Activated CD4-positive, alpha-beta memory T cell treated with anti-CD3 and anti-CD28 coated beads for 36 hours (primary cell): ENCODE data around the gene MKI67. TPM values are rescaled to one million over a fixed set of nuclear protein-coding genes. Genes with fewer than 3 reads are reported as not detected.
A peak's percentile ranks its signal among the peaks of the same experiment; 100 is the strongest.

Experiments
- CTCF ChIA-PET: fragments of 350-600 bp; sonication (Branson Sonifier 250); formaldehyde crosslinking; loops from one replicate; lab custom pipeline; 2021; ENCODE audit warnings: antibody characterized with exemption, inconsistent platforms; lab: Charles Lee
- POLR2A ChIA-PET: fragments of 350-600 bp; sonication (Branson Sonifier 250); formaldehyde crosslinking; loops from one replicate; lab custom pipeline; 2021; ENCODE audit warnings: antibody characterized with exemption; lab: Charles Lee
- DNase-seq: peaks from one replicate; pipeline ENCODE4 v3.0.0-alpha.2; 2020
- H3K27ac Mint-ChIP-seq: one replicate; pipeline ENCODE4 v1.8.0; 2021; ENCODE audit warnings: mixed read lengths
- H3K27me3 Mint-ChIP-seq: one replicate; pipeline ENCODE4 v1.8.0; 2021; ENCODE audit warnings: mixed read lengths
- H3K36me3 Mint-ChIP-seq: one replicate; pipeline ENCODE4 v1.8.0; 2021; ENCODE audit warnings: mixed read lengths
- H3K4me1 Mint-ChIP-seq: one replicate; pipeline ENCODE4 v1.8.0; 2021; ENCODE audit warnings: low read depth, mixed read lengths
- H3K4me3 Mint-ChIP-seq: one replicate; pipeline ENCODE4 v1.8.0; 2021; ENCODE audit warnings: mild to moderate bottlenecking, mixed read lengths
- H3K9me3 Mint-ChIP-seq: one replicate; pipeline ENCODE4 v1.8.0; 2021; ENCODE audit warnings: mixed read lengths
- intact Hi-C: fragments of 100-400 bp; cut with micrococcal nuclease; formaldehyde crosslinking; loops from one replicate; pipeline ENCODE4 v1.15.1; 2023
- total RNA-seq, 2 experiments: library from RNA; stranded (reverse); gene quantifications; one replicate each; pipeline ENCODE4 v1.2.3, GENCODE V29; 2021

MKI67 gene
- total RNA-seq, 2 experiments from 2014 or later: 223 to 241 TPM

GRCh38 chr10:128062881-128063563, 63.2 kb downstream of the MKI67 start:
- H3K4me3 Mint-ChIP-seq: peak overlapping the region; percentile 51
- H3K27ac Mint-ChIP-seq: peak overlapping the region; percentile 96
- peak; percentile 72 for DNase-seq
- intact Hi-C loops: no loop called here
- H3K27me3 Mint-ChIP-seq: no peaks in the 10 kb centered on the region
- H3K9me3 Mint-ChIP-seq: peaks cover 3% of the 10 kb centered on the region
- CTCF ChIA-PET: interaction anchor here (0.9 to 8.5 kb wide), 10 partner anchors 14 to 156 kb away, joined by 3 to 83 read pairs (median 8); partner anchors contain the start of gene PTPRE
- POLR2A ChIA-PET: interaction anchor here (0.6 to 5.6 kb wide), 6 partner anchors 10 to 810 kb away, joined by 3 to 135 read pairs (median 4); partner anchors contain the start of gene MKI67
- H3K4me1 Mint-ChIP-seq: peaks cover 61% of the 10 kb centered on the region
- peaks cover 66% of the 10 kb centered on the region for H3K36me3 Mint-ChIP-seq

DNA sequence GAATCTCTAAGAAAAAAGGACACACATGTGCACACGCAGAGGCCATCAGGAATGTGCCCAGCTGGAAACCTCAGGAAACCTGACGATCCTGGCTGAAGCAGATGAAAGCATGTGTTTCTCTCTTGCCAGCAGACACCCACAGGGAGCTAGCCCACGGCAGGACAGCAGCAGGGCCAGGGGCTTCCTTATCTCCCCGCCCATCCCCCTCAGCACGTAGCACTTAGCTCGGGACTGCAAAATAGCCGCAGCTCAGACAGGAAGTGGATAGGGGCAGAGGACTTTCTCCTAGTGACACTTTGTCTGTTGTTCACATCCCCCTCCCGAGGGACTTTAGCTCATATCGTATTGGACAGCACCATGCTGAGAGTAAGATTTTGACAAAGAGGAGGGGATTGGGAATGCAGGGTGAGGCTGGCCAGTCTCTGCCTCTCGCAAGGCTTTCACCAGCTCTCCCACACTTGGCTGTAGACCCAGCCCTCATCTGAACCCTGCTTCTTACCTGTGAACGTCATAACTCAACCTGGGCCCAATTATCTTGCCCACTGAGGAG, 63.8 kb downstream of the MKI67 start:
- peaks cover 65% of the 10 kb centered on the region for H3K4me1 Mint-ChIP-seq

DNA sequence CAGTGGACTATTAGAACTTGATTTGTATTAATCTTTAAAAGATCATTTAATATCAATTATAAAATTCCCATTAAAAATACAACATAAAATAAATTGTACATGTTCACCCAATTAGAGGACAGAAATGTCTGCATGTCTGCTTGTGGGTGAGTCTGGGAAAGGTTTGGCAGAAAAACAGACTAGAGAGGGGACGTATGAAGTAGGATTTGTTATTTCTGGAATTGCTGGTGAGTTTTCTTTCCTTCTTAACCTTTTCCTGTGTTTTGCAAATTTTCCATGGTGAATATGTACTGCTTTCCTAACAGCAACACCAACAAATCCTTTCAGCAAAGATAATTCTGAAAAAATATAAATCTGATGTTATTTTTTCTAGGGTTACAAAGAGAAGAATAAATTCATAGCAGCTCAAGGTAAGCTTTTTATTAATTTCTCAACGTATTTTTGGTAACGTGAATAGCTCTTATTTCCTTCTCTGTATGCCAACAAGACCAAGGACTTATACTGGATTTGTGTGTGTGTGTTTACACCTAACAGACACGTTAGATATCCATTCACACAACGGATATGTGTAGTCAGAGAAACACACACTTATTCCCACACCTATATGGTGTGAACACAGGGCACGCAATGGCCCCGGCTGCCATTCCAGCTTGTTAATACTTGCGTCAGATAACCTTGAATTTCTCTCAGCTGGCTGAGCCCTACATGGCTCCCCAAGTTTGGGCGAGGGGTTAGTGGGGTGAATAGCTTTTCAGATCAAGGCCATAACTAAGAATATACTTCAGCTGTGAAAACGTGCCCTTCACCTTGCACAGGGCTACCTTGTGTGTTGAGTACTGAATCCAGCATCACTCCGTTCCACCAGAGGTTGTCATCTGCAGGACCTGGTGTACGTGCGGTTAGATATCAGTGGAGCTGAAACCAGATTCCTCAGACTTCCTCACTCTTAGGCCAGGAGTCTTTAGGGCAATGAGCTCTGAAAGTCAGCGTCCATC, 64.6 kb downstream of the MKI67 start:
- no peaks in the 10 kb centered on the region for H3K9me3 Mint-ChIP-seq
- peak overlapping the region; percentile 96 for H3K27ac Mint-ChIP-seq
- H3K4me1 Mint-ChIP-seq: peaks cover 58% of the 10 kb centered on the region
- ChIA-PET CTCF (interaction anchor here (0.7 to 8.5 kb wide), 8 partner anchors 9 to 155 kb away, joined by 3 to 83 read pairs (median 8); partner anchors contain the start of gene PTPRE), POLR2A (interaction anchor here (1.2 to 5.6 kb wide), 4 partner anchors 9 to 70 kb away, joined by 5 to 135 read pairs (median 12); no protein-coding TSS in a partner anchor)
- DNase-seq: no peak
- intact Hi-C loops: no loop called here
- no peak overlapping the region for H3K4me3 Mint-ChIP-seq
- H3K27me3 Mint-ChIP-seq: no peaks in the 10 kb centered on the region
- peaks cover 58% of the 10 kb centered on the region for H3K36me3 Mint-ChIP-seq

More for the DNA sequence above, 63.8 kb downstream of the MKI67 start:
- peaks cover 65% of the 10 kb centered on the region for H3K36me3 Mint-ChIP-seq
- DNase-seq: peak; percentile 32
- ChIA-PET POLR2A (interaction anchor here (0.6 to 5.6 kb wide), 5 partner anchors 10 to 810 kb away, joined by 3 to 135 read pairs (median 6); no protein-coding TSS in a partner anchor), CTCF (interaction anchor here (0.7 to 8.5 kb wide), 7 partner anchors 10 to 156 kb away, joined by 3 to 83 read pairs (median 11); partner anchors contain the start of gene PTPRE)
- peak overlapping the region; percentile 96 for H3K27ac Mint-ChIP-seq
- H3K27me3 Mint-ChIP-seq: no peaks in the 10 kb centered on the region
- intact Hi-C loops: no loop called here
- H3K4me3 Mint-ChIP-seq: peak overlapping the region; percentile 51
- H3K9me3 Mint-ChIP-seq: peaks cover 3% of the 10 kb centered on the region

- intact Hi-C loops: no loop called here
- H3K27ac Mint-ChIP-seq: no peak overlapping the region
- H3K4me1 Mint-ChIP-seq: peaks cover 48% of the 10 kb centered on the region
- POLR2A ChIA-PET: interaction anchor here (1.4 to 5.6 kb wide), 3 partner anchors 8 to 13 kb away, joined by 5 to 135 read pairs (median 5); no protein-coding TSS in a partner anchor
- H3K36me3 Mint-ChIP-seq: peaks cover 54% of the 10 kb centered on the region
- no peaks in the 10 kb centered on the region for H3K27me3 Mint-ChIP-seq
- H3K4me3 Mint-ChIP-seq: no peak overlapping the region
- DNase-seq: no peak
- CTCF ChIA-PET: interaction anchor here (1.2 to 8.5 kb wide), 3 partner anchors 25 to 90 kb away, joined by 3 to 83 read pairs (median 5); no protein-coding TSS in a partner anchor
- no peaks in the 10 kb centered on the region for H3K9me3 Mint-ChIP-seq
Measured at GRCh38 chr10:128060341-128061250, 65.6 kb downstream of the MKI67 start.

- intact Hi-C loops: no loop called here
- peaks cover 41% of the 10 kb centered on the region for H3K4me1 Mint-ChIP-seq
- CTCF ChIA-PET: interaction anchor here (8.5 kb wide), 1 partner anchor 25 kb away, joined by 83 read pairs; no protein-coding TSS in a partner anchor
- H3K36me3 Mint-ChIP-seq: peaks cover 54% of the 10 kb centered on the region
- no peaks in the 10 kb centered on the region for H3K27me3 Mint-ChIP-seq
- POLR2A ChIA-PET: interaction anchor here (1.4 kb wide), 1 partner anchor 9 kb away, joined by 5 read pairs; no protein-coding TSS in a partner anchor
- H3K27ac Mint-ChIP-seq: no peak overlapping the region
- DNase-seq: no peak
- no peaks in the 10 kb centered on the region for H3K9me3 Mint-ChIP-seq
- no peak overlapping the region for H3K4me3 Mint-ChIP-seq
Measured at GRCh38 chr10:128059982-128060293, 66.3 kb downstream of the MKI67 start.

GRCh38 chr10:128059266-128059981, 66.8 kb downstream of the MKI67 start:
- ChIA-PET CTCF (interaction anchor here (1.4 to 8.5 kb wide), 3 partner anchors 11 to 24 kb away, joined by 4 to 83 read pairs (median 5); no protein-coding TSS in a partner anchor), POLR2A (interaction anchor here (1.2 to 1.4 kb wide), 2 partner anchors 8 to 11 kb away, joined by 5 to 9 read pairs; no protein-coding TSS in a partner anchor)
- no peak for DNase-seq
- no peak overlapping the region for H3K4me3 Mint-ChIP-seq
- intact Hi-C loops: no loop called here
- H3K9me3 Mint-ChIP-seq: no peaks in the 10 kb centered on the region
- no peaks in the 10 kb centered on the region for H3K27me3 Mint-ChIP-seq
- peaks cover 51% of the 10 kb centered on the region for H3K36me3 Mint-ChIP-seq
- peaks cover 36% of the 10 kb centered on the region for H3K4me1 Mint-ChIP-seq
- no peak overlapping the region for H3K27ac Mint-ChIP-seq

DNA sequence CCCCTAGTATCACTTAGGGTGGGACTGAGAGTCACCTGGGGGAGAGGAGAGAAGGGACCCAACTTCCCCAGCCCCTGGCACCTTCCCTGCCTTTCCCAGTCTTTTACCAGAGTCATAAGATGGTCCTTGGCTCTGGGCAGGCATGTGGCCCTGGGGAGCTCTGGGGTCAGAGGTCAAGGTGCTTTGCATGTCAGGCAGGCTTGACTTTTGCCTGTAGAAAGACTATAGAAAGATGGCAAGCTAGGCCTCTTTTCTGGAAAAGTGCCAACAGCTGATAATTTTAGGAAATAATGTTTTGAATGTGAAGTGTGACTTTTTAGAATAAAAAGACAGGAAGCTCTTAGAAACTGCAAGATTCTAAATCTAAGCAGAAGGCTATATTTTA, 67.5 kb downstream of the MKI67 start:
- H3K9me3 Mint-ChIP-seq: no peaks in the 10 kb centered on the region
- CTCF ChIA-PET: interaction anchor here (1.4 to 8.5 kb wide), 3 partner anchors 10 to 24 kb away, joined by 4 to 83 read pairs (median 5); no protein-coding TSS in a partner anchor
- H3K27me3 Mint-ChIP-seq: no peaks in the 10 kb centered on the region
- peaks cover 29% of the 10 kb centered on the region for H3K4me1 Mint-ChIP-seq
- intact Hi-C loops: no loop called here
- no peak for DNase-seq
- no peak overlapping the region for H3K27ac Mint-ChIP-seq
- H3K4me3 Mint-ChIP-seq: no peak overlapping the region
- peaks cover 49% of the 10 kb centered on the region for H3K36me3 Mint-ChIP-seq
- POLR2A ChIA-PET: interaction anchor here (1.2 kb wide), 1 partner anchor 10 kb away, joined by 9 read pairs; no protein-coding TSS in a partner anchor

DNA sequence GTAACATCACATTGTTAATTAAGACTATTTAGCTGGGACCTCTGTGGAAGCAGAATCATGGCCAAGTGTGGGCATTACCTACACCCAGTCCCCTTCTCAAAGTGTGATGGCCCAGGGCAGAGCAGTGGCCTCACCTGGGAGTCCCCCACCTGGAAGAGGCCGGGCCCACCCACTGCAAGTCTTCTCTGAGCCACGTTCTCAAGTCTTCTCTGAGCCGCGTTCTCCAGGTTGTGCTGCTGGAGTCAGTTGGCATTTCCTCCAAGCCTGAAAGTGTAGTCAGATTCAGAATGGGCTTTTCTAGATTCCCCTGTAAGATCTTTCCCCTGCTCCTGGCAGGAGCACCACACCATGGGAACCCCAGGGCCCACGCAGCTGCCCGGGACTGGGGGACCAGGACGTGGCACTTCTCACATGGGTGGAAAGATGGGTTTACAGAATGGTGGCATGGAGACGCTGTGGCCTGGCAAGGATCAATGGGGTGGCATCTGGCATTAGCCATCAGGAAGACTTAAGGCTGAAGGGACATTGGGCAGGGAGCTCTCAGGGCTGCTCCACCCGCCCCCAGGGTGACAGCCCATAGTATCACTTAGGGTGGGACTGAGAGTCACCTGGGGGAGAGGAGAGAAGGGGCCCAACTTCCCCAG, 68.0 kb downstream of the MKI67 start:
- Mint-ChIP-seq H3K27ac (no peak overlapping the region), H3K4me1 (peaks cover 24% of the 10 kb centered on the region), H3K36me3 (peaks cover 50% of the 10 kb centered on the region), H3K9me3 (no peaks in the 10 kb centered on the region), H3K27me3 (no peaks in the 10 kb centered on the region), H3K4me3 (no peak overlapping the region)
- ChIA-PET CTCF (interaction anchor here (1.3 to 8.5 kb wide), 4 partner anchors 10 to 23 kb away, joined by 4 to 83 read pairs (median 6); no protein-coding TSS in a partner anchor), POLR2A (interaction anchor here (1.2 kb wide), 1 partner anchor 10 kb away, joined by 9 read pairs; no protein-coding TSS in a partner anchor)
- no peak for DNase-seq
- intact Hi-C loops: no loop called here

- Mint-ChIP-seq H3K27me3 (no peaks in the 10 kb centered on the region), H3K9me3 (no peaks in the 10 kb centered on the region), H3K36me3 (peaks cover 44% of the 10 kb centered on the region), H3K4me1 (peaks cover 19% of the 10 kb centered on the region), H3K27ac (no peak overlapping the region), H3K4me3 (no peak overlapping the region)
- DNase-seq: no peak
- CTCF ChIA-PET: interaction anchor here (1.3 to 1.5 kb wide), 2 partner anchors 8 to 20 kb away, joined by 6 to 7 read pairs; no protein-coding TSS in a partner anchor
- intact Hi-C loops: no loop called here
- POLR2A ChIA-PET: interaction anchor here (0.9 kb wide), 1 partner anchor 9 kb away, joined by 4 read pairs; no protein-coding TSS in a partner anchor
Measured at GRCh38 chr10:128056303-128057050, 69.7 kb downstream of the MKI67 start.
